H1 (cell line): Measurements from ENCODE around the gene CANT1. TPM values are rescaled to one million over a fixed set of nuclear protein-coding genes. Genes with fewer than 3 reads are reported as not detected.

Experiments used
- CTCF ChIA-PET: fragments of 300-600 bp; sonication (Branson Sonifier 250); formaldehyde crosslinking; loops from one replicate; lab custom pipeline; 2021; ENCODE audit not compliant: partially characterized antibody; lab: Charles Lee
- POLR2A ChIA-PET: fragments of 300-600 bp; sonication (Branson Sonifier 250); formaldehyde crosslinking; loops from one replicate; lab custom pipeline; 2021; ENCODE audit warnings: inconsistent platforms; ENCODE audit not compliant: partially characterized antibody; lab: Charles Lee
- DNase-seq, 2 experiments: peaks; one replicate each; pipeline versions ENCODE4 v3.0.0 to v3.0.0-alpha.2; 2010 to 2022; ENCODE audit warnings: low spot score in 2 of 2, low read depth in 1 of 2, mixed read lengths in 1 of 2
- FAIRE-seq: peaks from 2 replicates; lab custom pipeline; 2011; peaks lifted over from hg19 to GRCh38; lab: Jason Lieb, UNC
- H2AFZ ChIP-seq: 2 replicates; pipeline ENCODE4 v1.8.1; 2012; ENCODE audit warnings: low read length, inconsistent platforms
- H2AK5ac ChIP-seq: 2 replicates; pipeline ENCODE4 v1.6.1; 2013; ENCODE audit warnings: low read depth, low read length
- H2BK120ac ChIP-seq: replicated peaks from 2 replicates; pipeline ENCODE3; 2013; ENCODE audit warnings: low read depth, low read length, inconsistent platforms
- H2BK12ac ChIP-seq: 2 replicates; pipeline ENCODE4 v1.6.1; 2013; ENCODE audit warnings: low read depth, low read length
- H2BK15ac ChIP-seq: 2 replicates; pipeline ENCODE4 v1.6.1; 2013; ENCODE audit warnings: low read length
- H2BK20ac ChIP-seq: 2 replicates; pipeline ENCODE4 v1.6.1; 2013; ENCODE audit warnings: low read length
- H2BK5ac ChIP-seq: 2 replicates; pipeline ENCODE4 v1.6.1; 2013; ENCODE audit warnings: low read depth, low read length
- H3K14ac ChIP-seq: 2 replicates; pipeline ENCODE4 v1.6.1; 2013; ENCODE audit warnings: inconsistent platforms; ENCODE audit not compliant: insufficient read length
- H3K18ac ChIP-seq: 2 replicates; pipeline ENCODE4 v1.6.1; 2013; ENCODE audit warnings: low read length; ENCODE audit errors: extremely low read depth
- H3K23ac ChIP-seq: 2 replicates; pipeline ENCODE4 v1.6.1; 2013; ENCODE audit warnings: inconsistent platforms; ENCODE audit not compliant: insufficient read length
- H3K23me2 ChIP-seq: 2 replicates; pipeline ENCODE4 v1.6.1; 2013; ENCODE audit warnings: low read depth, low read length
- H3K27ac ChIP-seq: 2 replicates; pipeline ENCODE4 v1.6.1; 2011; ENCODE audit warnings: low read depth, low read length, inconsistent platforms
- H3K27me3 ChIP-seq, 4 experiments: replicated peaks in 1 of 4; 1 replicate in 1 of 4; 2 replicates in 3 of 4; pipeline versions ENCODE4 v1.6.1 to v1.8.1; 2011 to 2013; ENCODE audit warnings: low read length in 3 of 4, mild to moderate bottlenecking in 3 of 4, inconsistent platforms in 2 of 4, mixed read lengths in 2 of 4, moderate library complexity in 1 of 4; ENCODE audit not compliant: control insufficient read depth in 3 of 4, insufficient read depth in 3 of 4; ENCODE audit errors: extremely low read depth in 1 of 4
- H3K36me3 ChIP-seq, 4 experiments: 2 replicates each; pipeline versions ENCODE4 v1.6.1 to v1.8.1; 2011 to 2013; ENCODE audit warnings: mild to moderate bottlenecking in 4 of 4, low read length in 3 of 4, moderate library complexity in 2 of 4, control low read depth in 1 of 4, inconsistent platforms in 1 of 4; ENCODE audit not compliant: insufficient read depth in 4 of 4, control insufficient read depth in 2 of 4
- H3K4ac ChIP-seq: replicated peaks from 2 replicates; pipeline ENCODE3; 2013; ENCODE audit warnings: low read length, low read depth, mixed read lengths, inconsistent platforms; ENCODE audit not compliant: insufficient read length
- H3K4me1 ChIP-seq, 4 experiments: replicated peaks in 1 of 4; 1 replicate in 1 of 4; 2 replicates in 3 of 4; pipeline versions ENCODE4 v1.6.1 to v1.8.1; 2011 to 2013; ENCODE audit warnings: low read length in 3 of 4, inconsistent platforms in 2 of 4, mixed read lengths in 1 of 4; ENCODE audit not compliant: insufficient read depth in 4 of 4, control insufficient read depth in 3 of 4
- H3K4me2 ChIP-seq, 2 experiments: 2 replicates each; pipeline versions ENCODE4 v1.6.1 to v1.8.1; 2011 to 2013; ENCODE audit warnings: low read depth in 2 of 2, low read length in 2 of 2, control low read depth in 1 of 2, inconsistent platforms in 1 of 2, mild to moderate bottlenecking in 1 of 2; ENCODE audit not compliant: insufficient read depth in 1 of 2
- H3K4me3 ChIP-seq, 4 experiments: fragments of 200-600, 300-600 bp in 1 of 4; sonication (generic), shearing (Covaris generic), sonication (Bioruptor Twin) in 1 of 4; 2 replicates each; pipeline versions ENCODE4 v1.5.1 to v1.8.1; 2011 to 2016; ENCODE audit warnings: low read length in 4 of 4, low read depth in 3 of 4, control low read depth in 2 of 4, inconsistent platforms in 2 of 4, mild to moderate bottlenecking in 2 of 4, mixed read lengths in 1 of 4, moderate library complexity in 1 of 4; ENCODE audit not compliant: insufficient read depth in 2 of 4; ENCODE audit errors: extremely low read depth in 1 of 4
- H3K56ac ChIP-seq: replicated peaks from 2 replicates; pipeline ENCODE3; 2013; ENCODE audit warnings: low read depth, mild to moderate bottlenecking, mixed read lengths, low read length, inconsistent platforms; ENCODE audit not compliant: insufficient read length
- H3K79me1 ChIP-seq: 2 replicates; pipeline ENCODE4 v1.6.1; 2013; ENCODE audit warnings: low read depth, low read length, control low read depth
- H3K79me2 ChIP-seq, 2 experiments: 2 replicates each; pipeline versions ENCODE4 v1.6.1 to v1.8.1; 2012 to 2013; ENCODE audit warnings: low read length in 2 of 2, mild to moderate bottlenecking in 2 of 2, inconsistent platforms in 1 of 2; ENCODE audit not compliant: insufficient read depth in 2 of 2, control insufficient read depth in 1 of 2
- H3K9ac ChIP-seq, 4 experiments: replicated peaks in 1 of 4; 1 replicate in 1 of 4; 2 replicates in 3 of 4; pipeline versions ENCODE4 v1.6.1 to v1.8.1; 2011 to 2013; ENCODE audit warnings: low read depth in 3 of 4, low read length in 3 of 4, control low read depth in 2 of 4, mild to moderate bottlenecking in 2 of 4, moderate library complexity in 2 of 4, inconsistent platforms in 1 of 4; ENCODE audit errors: extremely low read depth in 1 of 4
- H3K9me3 ChIP-seq, 2 experiments: 2 replicates each; pipeline versions ENCODE4 v1.6.1 to v1.8.1; 2012 to 2013; ENCODE audit warnings: mild to moderate bottlenecking in 2 of 2, moderate library complexity in 2 of 2, control low read depth in 1 of 2, inconsistent platforms in 1 of 2, low read depth in 1 of 2, low read length in 1 of 2, mixed read lengths in 1 of 2; ENCODE audit not compliant: insufficient read depth in 2 of 2
- H4K20me1 ChIP-seq, 2 experiments: replicated peaks in 1 of 2; 2 replicates each; pipeline versions ENCODE3 to v1.8.1; 2011 to 2013; ENCODE audit warnings: inconsistent platforms in 2 of 2, low read length in 2 of 2, mild to moderate bottlenecking in 1 of 2; ENCODE audit not compliant: insufficient read depth in 2 of 2, control insufficient read depth in 1 of 2
- H4K5ac ChIP-seq: 2 replicates; pipeline ENCODE4 v1.6.1; 2013; ENCODE audit warnings: low read length, low read depth, mixed read lengths, inconsistent platforms; ENCODE audit not compliant: insufficient read length
- H4K8ac ChIP-seq: 2 replicates; pipeline ENCODE4 v1.8.0; 2013; ENCODE audit warnings: mild to moderate bottlenecking, moderate library complexity, low read length, inconsistent platforms; ENCODE audit not compliant: insufficient read depth; ENCODE audit errors: extremely low read depth
- H4K91ac ChIP-seq: replicated peaks from 2 replicates; pipeline ENCODE3; 2013; ENCODE audit warnings: low read length, mixed read lengths, inconsistent platforms; ENCODE audit not compliant: insufficient read length
- EP300 ChIP-seq, 2 experiments: IDR thresholded peaks; 1 replicate in 1 of 2; 2 replicates in 1 of 2; pipeline ENCODE4 v1.6.1; 2011 to 2012; ENCODE audit warnings: low read depth in 2 of 2, low read length in 2 of 2, mild to moderate bottlenecking in 2 of 2, borderline replicate concordance in 1 of 2, inconsistent platforms in 1 of 2, moderate library complexity in 1 of 2
- FOSL1 ChIP-seq: IDR thresholded peaks from 2 replicates; pipeline ENCODE4 v1.6.1; 2011; ENCODE audit warnings: mild to moderate bottlenecking, low read depth, low read length, moderate library complexity; ENCODE audit not compliant: insufficient read depth
- JUN ChIP-seq: IDR thresholded peaks from 2 replicates; pipeline ENCODE4 v1.6.1; 2011; ENCODE audit warnings: low read depth, mild to moderate bottlenecking, improper control_type of control experiment, low read length
- NANOG ChIP-seq: IDR thresholded peaks from 2 replicates; pipeline ENCODE4 v1.6.1; 2011; ENCODE audit warnings: low read length, low read depth, mild to moderate bottlenecking, inconsistent platforms; ENCODE audit not compliant: insufficient read depth, poor library complexity, severe bottlenecking
- RBBP5 ChIP-seq: IDR thresholded peaks from 2 replicates; pipeline ENCODE4 v1.7.1; 2012; ENCODE audit warnings: low read depth, mild to moderate bottlenecking, inconsistent platforms, low read length, moderate library complexity, borderline replicate concordance
- RXRA ChIP-seq: IDR thresholded peaks from 2 replicates; pipeline ENCODE4 v1.6.1; 2011; ENCODE audit warnings: low read depth, mild to moderate bottlenecking, low read length, moderate library complexity; ENCODE audit not compliant: insufficient read depth
- SIRT6 ChIP-seq: IDR thresholded peaks from one replicate; pipeline ENCODE4 v1.7.1; 2012; ENCODE audit warnings: low read length, inconsistent platforms
- WGBS, 2 experiments: shearing (Covaris generic) in 1 of 2; methylation state at CpG; one replicate each; pipeline versions ENCODE4 v1.1.6 to v1.1.7; 2013 to 2015; ENCODE audit warnings: low lambda C conversion rate in 2 of 2, mixed read lengths in 2 of 2, inconsistent platforms in 1 of 2, low coverage in 1 of 2, missing lambda C conversion rate in 1 of 2; ENCODE audit not compliant: insufficient replicate concordance in 2 of 2, insufficient coverage in 1 of 2, insufficient read length in 1 of 2; ENCODE audit errors: extremely low coverage in 1 of 2, missing lambda C conversion rate in 1 of 2; 5-methylcytosine and 5-hydroxymethylcytosine counted together
- polyA plus RNA-seq, 7 experiments: library from polyadenylated mRNA; depleted of rRNA in 3 of 7; stranded (reverse) in 5 of 7; unstranded in 2 of 7; fragments of >200 nt in 5 of 7; fragments of 200-250 nt in 2 of 7; gene quantifications; 1 replicate in 5 of 7; 2 replicates in 1 of 7; 4 replicates in 1 of 7; pipeline versions ENCODE4 v1.2.1 to v1.2.3, GENCODE V29; 2011 to 2013; ENCODE audit warnings: missing spikeins in 2 of 7, mixed read lengths in 2 of 7
- total RNA-seq: library from RNA; stranded (reverse); fragmentation: NEBNext Ultra II Directional; extraction: Animal tissue kit (Norgen Biotek cat#: 25700); gene quantifications from 2 replicates; pipeline ENCODE4 v1.2.1, GENCODE V29; 2021

CANT1 gene
- total and polyA plus RNA-seq, 2 of the 8 experiments (the other 6 are each of a cell fraction or from before 2014, with no cell fraction given) = 23.0 to 32.6 TPM

DNA sequence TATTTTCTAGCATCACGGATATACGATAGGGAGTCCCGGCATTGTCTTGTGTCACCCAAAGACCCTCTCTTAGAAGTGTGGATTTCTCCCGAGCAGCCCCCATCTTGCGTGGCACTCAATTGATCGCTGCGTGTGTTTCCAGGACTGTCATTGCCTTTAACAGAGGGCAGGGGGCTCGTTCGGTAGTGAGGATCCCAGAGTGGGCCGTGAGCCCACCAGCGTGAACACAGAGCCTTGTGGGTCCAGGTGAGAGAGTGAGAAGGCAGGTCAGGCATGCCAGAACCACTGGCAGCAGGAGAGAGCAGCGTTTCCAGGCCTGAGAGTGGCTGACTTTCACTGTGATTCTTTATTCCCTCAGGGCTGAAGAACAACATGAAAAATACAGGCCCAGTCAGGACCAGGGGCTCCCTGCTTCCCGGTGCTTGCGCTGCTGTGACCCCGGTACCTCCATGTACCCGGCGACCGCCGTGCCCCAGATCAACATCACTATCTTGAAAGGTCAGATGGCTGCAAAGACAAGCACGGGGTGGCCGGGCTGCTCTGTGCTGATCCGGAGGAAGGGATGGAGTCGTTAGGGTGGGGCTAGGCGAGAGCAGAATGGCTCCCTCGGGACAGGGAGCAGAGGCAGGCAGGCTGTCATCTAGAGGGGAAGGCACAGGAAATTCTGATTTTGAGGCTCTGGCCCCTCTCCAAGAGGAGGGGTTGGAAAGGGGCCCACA is 36.8 kb upstream of the CANT1 start:
- Histone ChIP-seq H3K36me3 (no peaks in the 10 kb centered on the region; a peak in 1 of 8 replicates), H3K23ac (no peak overlapping the region), H2AK5ac (no peak overlapping the region), H3K4me1 (no peaks in the 10 kb centered on the region), H3K56ac (no peak overlapping the region), H4K5ac (no peak overlapping the region), H2BK20ac (no peak overlapping the region), H3K27me3 (peaks cover 0 to 2% (median 0%) of the 10 kb centered on the region in 4 experiments; a peak in 4 of 7 replicates), H2BK120ac (no peak overlapping the region), H4K91ac (no peak overlapping the region), H3K23me2 (peaks cover 4% of the 10 kb centered on the region; the same call in 1 of the 2 replicates), H3K4ac (no peak overlapping the region), H3K14ac (no peak overlapping the region), H3K79me1 (peaks cover 8% of the 10 kb centered on the region), H2BK15ac (no peak overlapping the region), H4K8ac (peak overlapping the region; percentile 72; the same call in 1 of the 2 replicates), H2BK12ac (no peak overlapping the region), H3K9ac (no peak overlapping the region), H3K27ac (no peak overlapping the region), H3K18ac (no peak overlapping the region), H4K20me1 (peaks cover 0 to 11% of the 10 kb centered on the region in 2 experiments), H3K79me2 (no peaks in the 10 kb centered on the region), H3K4me2 (no peak overlapping the region), H3K4me3 (no peak overlapping the region), H2BK5ac (no peak overlapping the region), H2AFZ (peak overlapping the region; percentile 10; the same call in 1 of the 2 replicates), H3K9me3 (no peaks in the 10 kb centered on the region; a peak in 2 of 4 replicates)
- WGBS, 2 experiments = 83% methylated on average over 25 of the region's 25 CpGs; no CpG with 5 or more reads in 1 of the 2 experiments
- FAIRE-seq (no peak), DNase-seq (no peak)
- CTCF ChIA-PET = interaction anchor here (0.6 to 4.7 kb wide), 48 partner anchors 10 to 539 kb away, joined by 3 to 63 read pairs (median 4); partner anchors contain the start of genes CEP295NL and LGALS3BP
- TF ChIP-seq RXRA (no peak), EP300 (IDR thresholded peaks at IDR 0.05; ENCODE audit: borderline replicate concordance in 1 of 2, low read depth in 2 of 2, low read length in 2 of 2) (no peak), FOSL1 (no peak), RBBP5 (no peak), JUN (no peak), NANOG (no peak), SIRT6 (no peak)
- POLR2A ChIA-PET = interaction anchor here (0.5 kb wide), 1 partner anchor 1587 kb away, joined by 3 read pairs; no protein-coding TSS in a partner anchor
